CD14-positive monocyte (primary cell): ENCODE data around the gene GPR21. TPM values are rescaled to one million over a fixed set of nuclear protein-coding genes. Genes with fewer than 3 reads are reported as not detected.

Experiments used
- DNase-seq, 3 donors: peaks; one replicate each; pipeline ENCODE4 v3.0.0-alpha.2; 2011 to 2022
- H2AFZ ChIP-seq: 2 replicates; pipeline ENCODE4 v1.6.0; 2012; ENCODE audit warnings: mild to moderate bottlenecking, low read depth, low read length, inconsistent platforms; ENCODE audit not compliant: insufficient read depth, poor library complexity, severe bottlenecking
- H3K27ac ChIP-seq, 2 donors: 1 replicate in 1 of 2; 2 replicates in 1 of 2; pipeline ENCODE4 v1.5.1; 2012 to 2013; ENCODE audit warnings: low read length in 2 of 2, control low read depth in 1 of 2, inconsistent platforms in 1 of 2, low read depth in 1 of 2, mild to moderate bottlenecking in 1 of 2
- H3K27me3 ChIP-seq, 2 donors: one replicate each; pipeline versions ENCODE4 v1.6.0 to v1.6.1; 2011 to 2013; ENCODE audit warnings: low read length in 2 of 2; ENCODE audit not compliant: control insufficient read depth in 2 of 2, insufficient read depth in 2 of 2
- H3K36me3 ChIP-seq, 2 donors: replicated peaks in 1 of 2; 1 replicate in 1 of 2; 2 replicates in 1 of 2; pipeline versions ENCODE4 v1.5.1 to v1.6.1; 2012 to 2013; ENCODE audit warnings: low read length in 2 of 2, control low read depth in 1 of 2, inconsistent platforms in 1 of 2, mild to moderate bottlenecking in 1 of 2; ENCODE audit not compliant: insufficient read depth in 2 of 2, control insufficient read depth in 1 of 2
- H3K4me1 ChIP-seq, 2 donors: 1 replicate in 1 of 2; 2 replicates in 1 of 2; pipeline versions ENCODE4 v1.5.1 to v1.6.1; 2012 to 2013; ENCODE audit warnings: low read length in 2 of 2, control low read depth in 1 of 2, inconsistent platforms in 1 of 2, mild to moderate bottlenecking in 1 of 2, moderate library complexity in 1 of 2; ENCODE audit not compliant: insufficient read depth in 2 of 2, control insufficient read depth in 1 of 2
- H3K4me2 ChIP-seq: replicated peaks from 2 replicates; pipeline ENCODE3; 2012; ENCODE audit warnings: low read length, moderate library complexity, mild to moderate bottlenecking; ENCODE audit not compliant: poor library complexity, severe bottlenecking; ENCODE audit errors: extremely low read depth
- H3K4me3 ChIP-seq, 3 experiments: fragments of 200-600 bp in 1 of 3; sonication (generic) in 1 of 3; replicated peaks in 1 of 3; 1 replicate in 2 of 3; 2 replicates in 1 of 3; pipeline ENCODE4 v1.5.1; 2011 to 2013; ENCODE audit warnings: low read length in 3 of 3, mild to moderate bottlenecking in 3 of 3, control low read depth in 2 of 3, low read depth in 2 of 3, inconsistent platforms in 1 of 3, moderate library complexity in 1 of 3
- H3K79me2 ChIP-seq: 2 replicates; pipeline ENCODE4 v1.6.0; 2012; ENCODE audit warnings: mild to moderate bottlenecking, control low read depth, inconsistent platforms, low read length, moderate library complexity; ENCODE audit not compliant: insufficient read depth
- H3K9ac ChIP-seq: 2 replicates; pipeline ENCODE4 v1.6.0; 2017; ENCODE audit warnings: low read length, mild to moderate bottlenecking; ENCODE audit not compliant: insufficient read depth, poor library complexity, severe bottlenecking
- H3K9me3 ChIP-seq, 2 donors: replicated peaks in 1 of 2; 1 replicate in 1 of 2; 2 replicates in 1 of 2; pipeline versions ENCODE4 v1.5.1 to v1.6.1; 2012 to 2013; ENCODE audit warnings: low read length in 2 of 2, control low read depth in 1 of 2; ENCODE audit not compliant: control insufficient read depth in 1 of 2, insufficient read depth in 1 of 2
- H4K20me1 ChIP-seq: 2 replicates; pipeline ENCODE4 v1.6.0; 2012; ENCODE audit warnings: mild to moderate bottlenecking, low read length, control low read depth, moderate library complexity; ENCODE audit not compliant: insufficient read depth
- H3K27ac Mint-ChIP-seq, 7 donors: one replicate each; pipeline ENCODE4 v1.8.0; 2020; ENCODE audit warnings: mild to moderate bottlenecking in 7 of 7, mixed read lengths in 7 of 7, moderate library complexity in 6 of 7, inconsistent platforms in 2 of 7
- H3K27me3 Mint-ChIP-seq, 3 donors: one replicate each; pipeline ENCODE4 v1.8.0; 2021 to 2022; ENCODE audit warnings: low read depth in 3 of 3, mild to moderate bottlenecking in 3 of 3, mixed read lengths in 3 of 3, moderate library complexity in 3 of 3, inconsistent platforms in 1 of 3
- H3K36me3 Mint-ChIP-seq, 2 donors: one replicate each; pipeline ENCODE4 v1.8.0; 2020; ENCODE audit warnings: mixed read lengths in 2 of 2, inconsistent platforms in 1 of 2, mild to moderate bottlenecking in 1 of 2
- H3K4me1 Mint-ChIP-seq: one replicate; pipeline ENCODE4 v1.8.0; 2020; ENCODE audit warnings: mild to moderate bottlenecking, mixed read lengths
- H3K4me3 Mint-ChIP-seq, 2 donors: one replicate each; pipeline ENCODE4 v1.8.0; 2020; ENCODE audit warnings: mild to moderate bottlenecking in 2 of 2, mixed read lengths in 2 of 2, moderate library complexity in 1 of 2
- H3K9me3 Mint-ChIP-seq, 7 donors: one replicate each; pipeline ENCODE4 v1.8.0; 2020 to 2022; ENCODE audit warnings: mixed read lengths in 7 of 7, mild to moderate bottlenecking in 6 of 7, moderate library complexity in 6 of 7, inconsistent platforms in 2 of 7
- WGBS: methylation state at CpG from one replicate; pipeline ENCODE4 v1.1.5; 2013; ENCODE audit warnings: missing lambda C conversion rate; ENCODE audit not compliant: insufficient coverage; 5-methylcytosine and 5-hydroxymethylcytosine counted together
- intact Hi-C, 2 donors: fragments of 100-400 bp; cut with micrococcal nuclease; formaldehyde crosslinking; loops; one replicate each; pipeline versions ENCODE4 v1.15.0 to v1.15.1; 2023
- polyA plus RNA-seq, 3 donors: library from polyadenylated mRNA; depleted of rRNA in 1 of 3; unstranded in 2 of 3; stranded (reverse) in 1 of 3; fragments of 300-500 nt in 2 of 3; fragments of >200 nt in 1 of 3; fragmentation: Illumina TruSeq in 2 of 3; gene quantifications; 1 replicate in 2 of 3; 2 replicates in 1 of 3; pipeline ENCODE4 v1.2.3, GENCODE V29; 2012 to 2021
- TF ChIP-seq, protein P1 (sequence below): fragments of 200-600 bp; IDR thresholded peaks from one replicate; pipeline ENCODE4 v1.8.0; 2022; ENCODE audit warnings: antibody characterized with exemption, mild to moderate bottlenecking

GPR21 gene
- polyA plus RNA-seq, 3 donors: 0.39 TPM; not detected in 2

DNA sequence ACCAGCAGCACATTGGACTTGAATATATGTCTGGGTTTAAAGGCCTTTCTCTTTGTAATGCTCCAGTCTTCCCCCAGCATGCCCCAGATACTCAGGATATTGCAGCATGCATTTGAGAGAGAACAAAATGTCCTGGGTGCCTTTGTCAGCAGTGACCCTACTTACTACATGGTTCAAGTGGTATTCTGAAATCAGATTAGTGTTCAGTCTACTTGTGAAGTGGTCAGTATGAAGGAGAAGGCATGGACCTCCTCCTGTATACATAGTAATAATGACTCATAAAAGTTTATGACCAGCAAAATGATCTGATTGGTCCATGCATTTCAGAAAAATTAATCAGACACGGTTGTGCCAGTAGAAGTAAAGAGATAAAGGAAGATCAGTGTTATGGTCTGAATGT, 25.4 kb downstream of the GPR21 start:
- H3K36me3 Mint-ChIP-seq: peaks cover 33 to 38% of the 10 kb centered on the region in 2 donors
- H3K4me2 ChIP-seq: no peak overlapping the region
- H4K20me1 ChIP-seq: no peaks in the 10 kb centered on the region
- H3K4me3 Mint-ChIP-seq: no peak overlapping the region
- no peaks in the 10 kb centered on the region for H3K4me1 ChIP-seq
- no peaks in the 10 kb centered on the region for H3K27me3 Mint-ChIP-seq
- no peak overlapping the region for H3K9ac ChIP-seq
- H3K4me3 ChIP-seq: no peak overlapping the region
- peaks cover 0 to 1% (median 0%) of the 10 kb centered on the region in 7 donors for H3K9me3 Mint-ChIP-seq
- H3K9me3 ChIP-seq: no peaks in the 10 kb centered on the region
- H3K79me2 ChIP-seq: no peaks in the 10 kb centered on the region
- no peaks in the 10 kb centered on the region for H3K27me3 ChIP-seq
- no peak overlapping the region for H2AFZ ChIP-seq
- no peaks in the 10 kb centered on the region for H3K4me1 Mint-ChIP-seq
- no peak overlapping the region for H3K27ac Mint-ChIP-seq
- H3K27ac ChIP-seq: no peak overlapping the region
- DNase-seq: no peak
- no CpG with 5 or more reads among the region's 1 CpG for WGBS
- H3K36me3 ChIP-seq: peaks cover 9 to 40% of the 10 kb centered on the region in 2 donors
- TF ChIP-seq, protein P1, sequence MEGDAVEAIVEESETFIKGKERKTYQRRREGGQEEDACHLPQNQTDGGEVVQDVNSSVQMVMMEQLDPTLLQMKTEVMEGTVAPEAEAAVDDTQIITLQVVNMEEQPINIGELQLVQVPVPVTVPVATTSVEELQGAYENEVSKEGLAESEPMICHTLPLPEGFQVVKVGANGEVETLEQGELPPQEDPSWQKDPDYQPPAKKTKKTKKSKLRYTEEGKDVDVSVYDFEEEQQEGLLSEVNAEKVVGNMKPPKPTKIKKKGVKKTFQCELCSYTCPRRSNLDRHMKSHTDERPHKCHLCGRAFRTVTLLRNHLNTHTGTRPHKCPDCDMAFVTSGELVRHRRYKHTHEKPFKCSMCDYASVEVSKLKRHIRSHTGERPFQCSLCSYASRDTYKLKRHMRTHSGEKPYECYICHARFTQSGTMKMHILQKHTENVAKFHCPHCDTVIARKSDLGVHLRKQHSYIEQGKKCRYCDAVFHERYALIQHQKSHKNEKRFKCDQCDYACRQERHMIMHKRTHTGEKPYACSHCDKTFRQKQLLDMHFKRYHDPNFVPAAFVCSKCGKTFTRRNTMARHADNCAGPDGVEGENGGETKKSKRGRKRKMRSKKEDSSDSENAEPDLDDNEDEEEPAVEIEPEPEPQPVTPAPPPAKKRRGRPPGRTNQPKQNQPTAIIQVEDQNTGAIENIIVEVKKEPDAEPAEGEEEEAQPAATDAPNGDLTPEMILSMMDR: no peak
- intact Hi-C loops: no loop called here

DNA sequence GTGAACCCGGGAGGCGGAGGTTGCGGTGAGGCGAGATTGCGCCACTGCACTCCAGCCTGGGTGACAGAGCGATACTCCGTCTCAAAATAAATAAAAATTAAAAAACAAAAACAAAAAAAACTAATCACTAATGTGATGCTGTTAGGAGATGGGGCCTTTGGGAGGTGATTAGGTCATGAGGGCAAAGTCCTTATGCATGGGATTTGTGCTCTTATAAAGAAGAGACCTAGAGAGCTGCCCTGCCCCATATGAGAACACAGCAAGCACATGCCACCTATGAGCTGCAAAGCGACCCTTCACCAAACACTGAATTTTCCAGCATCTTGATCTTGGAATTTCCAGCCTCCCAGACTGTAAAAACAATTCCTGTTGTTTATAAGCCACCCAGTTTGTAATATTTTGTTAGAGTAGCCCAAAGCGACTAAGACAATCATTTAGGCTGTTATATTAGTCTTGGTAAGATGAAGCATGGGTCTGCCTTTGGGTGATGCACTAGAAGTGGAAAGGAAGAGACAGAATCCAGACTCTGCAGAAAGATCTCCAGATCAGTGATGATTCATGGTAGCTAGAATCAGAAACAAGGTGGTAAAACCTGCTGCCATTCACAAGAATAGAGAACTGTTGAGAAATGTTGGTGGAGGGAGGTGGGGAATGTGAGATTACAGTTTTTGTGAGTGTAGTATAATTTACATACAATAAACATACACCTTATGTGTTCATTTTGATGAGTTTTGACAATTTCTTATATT, 26.2 kb downstream of the GPR21 start:
- Histone ChIP-seq H2AFZ (no peak overlapping the region), H3K9me3 (no peaks in the 10 kb centered on the region), H3K4me1 (no peaks in the 10 kb centered on the region), H3K27me3 (no peaks in the 10 kb centered on the region), H3K36me3 (peaks cover 10 to 46% of the 10 kb centered on the region in 2 donors), H3K27ac (no peak overlapping the region), H4K20me1 (no peaks in the 10 kb centered on the region), H3K79me2 (no peaks in the 10 kb centered on the region), H3K9ac (no peak overlapping the region), H3K4me2 (no peak overlapping the region), H3K4me3 (no peak overlapping the region)
- TF ChIP-seq, protein P1: no peak
- H3K36me3 Mint-ChIP-seq: peaks cover 32 to 38% of the 10 kb centered on the region in 2 donors
- H3K4me3 Mint-ChIP-seq: no peak overlapping the region
- no peaks in the 10 kb centered on the region for H3K4me1 Mint-ChIP-seq
- DNase-seq: no peak
- H3K27me3 Mint-ChIP-seq: no peaks in the 10 kb centered on the region
- WGBS: 100% methylated on average over 1 of the region's 9 CpGs
- H3K9me3 Mint-ChIP-seq: peaks cover 0 to 1% (median 0%) of the 10 kb centered on the region in 7 donors
- intact Hi-C loops: no loop called here
- no peak overlapping the region for H3K27ac Mint-ChIP-seq
